ENCODE data around the gene SMAP1. TPM values are rescaled to one million over a fixed set of nuclear protein-coding genes. Genes with fewer than 3 reads are reported as not detected.
"Not testable (repeated sequence)": the region's sequence is repeated elsewhere in the genome, so short reads cannot be mapped to it uniquely, and the experiment has no call there.

The SMAP1 gene
- total RNA-seq, 1 donor, result 32.4 TPM

- no peak for DNase-seq (ENCODE audit: low read depth)
- H3K4me3 ChIP-seq (ENCODE audit: low read depth, low read length), result no peak overlapping the region
- TF ChIP-seq CTCF (IDR thresholded peaks at IDR 0.05; ENCODE audit: insufficient read depth, low read length), result no peak
Observed at GRCh38 chr6:70734381-70734780, 66.7 kb downstream of the SMAP1 start.

GRCh38 chr6:70734979-70735378, 67.3 kb downstream of the SMAP1 start:
- TF ChIP-seq CTCF (IDR thresholded peaks at IDR 0.05; ENCODE audit: insufficient read depth, low read length), result no peak
- DNase-seq (ENCODE audit: low read depth), result no peak
- no peak overlapping the region for H3K4me3 ChIP-seq (ENCODE audit: low read depth, low read length)

- no peak overlapping the region for H3K4me3 ChIP-seq (ENCODE audit: low read depth, low read length)
- no peak for TF ChIP-seq CTCF (IDR thresholded peaks at IDR 0.05; ENCODE audit: insufficient read depth, low read length)
- no peak for DNase-seq (ENCODE audit: low read depth)
Observed at GRCh38 chr6:70735513-70735912, 67.8 kb downstream of the SMAP1 start.

- no peak overlapping the region for H3K4me3 ChIP-seq (ENCODE audit: low read depth, low read length)
- no peak for TF ChIP-seq CTCF (IDR thresholded peaks at IDR 0.05; ENCODE audit: insufficient read depth, low read length)
- DNase-seq (ENCODE audit: low read depth), result peak; percentile 7
Observed at GRCh38 chr6:70738028-70738427, 70.3 kb downstream of the SMAP1 start.

GRCh38 chr6:70739534-70739933, 71.9 kb downstream of the SMAP1 start:
- H3K4me3 ChIP-seq (ENCODE audit: low read depth, low read length), result no peak overlapping the region
- DNase-seq (ENCODE audit: low read depth), result no peak
- no peak for TF ChIP-seq CTCF (IDR thresholded peaks at IDR 0.05; ENCODE audit: insufficient read depth, low read length)

- not testable (repeated sequence) for DNase-seq (ENCODE audit: low read depth); H3K4me3 ChIP-seq (ENCODE audit: low read depth, low read length)
Observed at GRCh38 chr6:70740746-70741145, 73.1 kb downstream of the SMAP1 start.

- not testable (repeated sequence) for DNase-seq (ENCODE audit: low read depth); H3K4me3 ChIP-seq (ENCODE audit: low read depth, low read length)
Observed at GRCh38 chr6:70742462-70742861, 74.8 kb downstream of the SMAP1 start.

GRCh38 chr6:70753870-70754380, 86.2 kb downstream of the SMAP1 start:
- no peak overlapping the region for H3K4me3 ChIP-seq (ENCODE audit: low read depth, low read length)
- no peak for DNase-seq (ENCODE audit: low read depth)
- TF ChIP-seq CTCF (IDR thresholded peaks at IDR 0.05; ENCODE audit: insufficient read depth, low read length), result no peak
